K562 (cell line): ENCODE measurements around the gene GJD2. TPM values are rescaled to one million over a fixed set of nuclear protein-coding genes. Genes with fewer than 3 reads are reported as not detected.

Source experiments
- ESRRA ChIP-seq: fragments of 450-650 bp; IDR thresholded peaks from 2 replicates; pipeline ENCODE4 v1.6.1; 2014; ENCODE audit warnings: low read depth, mild to moderate bottlenecking, moderate library complexity, borderline replicate concordance
- FOXA3 ChIP-seq, 2 experiments: fragments of 450-650 bp in 1 of 2; sonication (generic) in 1 of 2; formaldehyde crosslinking; IDR thresholded peaks in 1 of 2; conservative IDR thresholded peaks in 1 of 2; 2 replicates each; pipeline versions ENCODE4 v1.4.0 to v1.8.0; 2020 to 2022; ENCODE audit warnings: mild to moderate bottlenecking in 2 of 2, missing genetic modification reagents in 1 of 2
- HMGXB4 ChIP-seq: sonication (generic); formaldehyde crosslinking; IDR thresholded peaks from 2 replicates; pipeline ENCODE4 v1.8.1; 2023; ENCODE audit warnings: mild to moderate bottlenecking, missing genetic modification reagents
- JUND ChIP-seq, 2 experiments: IDR thresholded peaks; 2 replicates in 1 of 2; 3 replicates in 1 of 2; pipeline ENCODE4 v1.6.1; 2011; ENCODE audit warnings: borderline replicate concordance in 2 of 2, low read depth in 2 of 2, low read length in 2 of 2, improper control_type of control experiment in 1 of 2, missing biosample characterization in 1 of 2, missing genetic modification characterization in 1 of 2, missing genetic modification reagents in 1 of 2
- MIER1 ChIP-seq: fragments of 450-650 bp; IDR thresholded peaks from 2 replicates; pipeline ENCODE4 v1.6.1; 2016; ENCODE audit warnings: antibody characterized with exemption, mild to moderate bottlenecking, low read depth
- NR0B1 ChIP-seq: fragments of 450-650 bp; IDR thresholded peaks from one replicate; pipeline ENCODE4 v1.6.1; 2018; ENCODE audit warnings: mild to moderate bottlenecking, moderate library complexity; ENCODE audit not compliant: partially characterized antibody
- PRMT5 ChIP-seq: sonication (generic); formaldehyde crosslinking; IDR thresholded peaks from 2 replicates; pipeline ENCODE4 v1.5.0; 2020; ENCODE audit warnings: missing genetic modification reagents
- TARDBP ChIP-seq: fragments of 450-650 bp; IDR thresholded peaks from 2 replicates; pipeline ENCODE4 v1.6.1; 2016
- ZNF766 ChIP-seq: fragments of 200-800 bp; sonication (Bioruptor generic); conservative IDR thresholded peaks from 2 replicates; pipeline ENCODE4 v1.6.1; 2016; ENCODE audit warnings: missing genetic modification characterization, missing compliant biosample characterization
- polyA plus RNA-seq, 8 experiments: library from polyadenylated mRNA; depleted of rRNA in 4 of 8; stranded (reverse) in 5 of 8; unstranded in 3 of 8; fragments of >200 nt; fragmentation: Nextera tagmentation in 2 of 8; fragmentation: Illumina TruSeq in 1 of 8; extraction: Ambion mirVana in 2 of 8; extraction: Trizol in 1 of 8; gene quantifications; 2 replicates each; pipeline versions ENCODE4 v1.2.1 to v1.2.3, GENCODE V29; 2011 to 2014; ENCODE audit warnings: inconsistent platforms in 1 of 8, missing spikeins in 1 of 8
- total RNA-seq, 7 experiments: library from RNA; depleted of rRNA in 6 of 7; stranded (reverse); fragments of >200 nt in 6 of 7; fragmentation: Illumina TruSeq in 2 of 7; extraction: Trizol in 2 of 7; gene quantifications; 2 replicates each; pipeline versions ENCODE4 v1.2.1 to v1.2.3, GENCODE V29; 2011 to 2021; ENCODE audit warnings: low replicate concordance in 1 of 7
- TF ChIP-seq, protein P1 (sequence below), 2 experiments: fragments of 450-650 bp; IDR thresholded peaks; 2 replicates each; pipeline ENCODE4 v1.6.1; 2018; ENCODE audit warnings: mild to moderate bottlenecking in 2 of 2, low read depth in 1 of 2; ENCODE audit not compliant: partially characterized antibody in 2 of 2
- TF ChIP-seq, protein P2 (sequence below): sonication (generic); formaldehyde crosslinking; IDR thresholded peaks from 2 replicates; pipeline ENCODE4 v1.8.0; 2022; ENCODE audit warnings: missing genetic modification reagents, mild to moderate bottlenecking, borderline replicate concordance

The GJD2 gene
- total and polyA plus RNA-seq, 9 of the 15 experiments (the other 6 are each of a cell fraction or from before 2014, with no cell fraction given), result not detected

DNA sequence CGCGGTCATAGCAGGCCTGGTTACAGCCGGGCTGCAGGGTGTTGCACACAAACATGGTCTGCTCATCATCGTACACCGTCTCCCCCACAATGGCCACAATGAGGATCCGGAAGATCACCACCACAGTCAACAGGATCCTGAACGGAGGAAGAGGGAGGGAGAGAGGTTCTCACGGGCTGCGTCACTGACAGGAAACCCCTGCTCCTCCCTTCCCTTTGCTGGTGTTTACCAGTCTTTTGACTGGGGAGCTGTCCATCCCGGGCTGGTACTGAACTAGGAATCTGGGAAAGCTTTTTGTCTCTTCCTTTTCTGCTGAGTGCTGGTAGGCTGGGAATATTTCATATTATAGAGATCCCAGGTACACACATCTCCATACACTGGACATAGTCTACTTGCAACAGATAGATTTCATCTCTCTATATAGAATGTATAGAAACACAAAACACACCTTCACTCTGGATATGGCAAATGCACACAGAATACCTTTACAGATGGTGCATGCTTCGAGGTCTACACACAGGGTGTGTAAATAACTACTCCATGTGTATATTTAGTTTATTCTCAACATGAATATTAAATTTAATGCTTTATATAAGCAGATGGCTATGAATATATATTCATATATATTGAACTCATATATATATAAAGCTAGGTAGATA is 1.4 kb downstream of the GJD2 start (continued):
- TF ChIP-seq JUND (IDR thresholded peaks at IDR 0.05; ENCODE audit: borderline replicate concordance, low read depth, low read length) (no peak), JUND (tag; IDR thresholded peaks at IDR 0.05; ENCODE audit: borderline replicate concordance, low read depth, low read length) (no peak; the same call in 2 of the 3 replicates), TARDBP (no peak), PRMT5 (0 out of 2 replicates have a peak, but pooled peaks have one; percentile 68), NR0B1 (no peak), FOXA3 (CRISPR knock-in tag; conservative IDR thresholded peaks at IDR 0.05 in 1 of 2, IDR thresholded peaks at IDR 0.05 in 1 of 2) (0 out of 4 replicates have a peak, but pooled peaks of 1 of the 2 experiments have one; percentile 31), HMGXB4 (CRISPR knock-in tag) (no peak), ESRRA (no peak), ZNF766 (CRISPR knock-in tag) (peak; percentile 63), MIER1 (peak; percentile 97)
- TF ChIP-seq, protein P1, sequence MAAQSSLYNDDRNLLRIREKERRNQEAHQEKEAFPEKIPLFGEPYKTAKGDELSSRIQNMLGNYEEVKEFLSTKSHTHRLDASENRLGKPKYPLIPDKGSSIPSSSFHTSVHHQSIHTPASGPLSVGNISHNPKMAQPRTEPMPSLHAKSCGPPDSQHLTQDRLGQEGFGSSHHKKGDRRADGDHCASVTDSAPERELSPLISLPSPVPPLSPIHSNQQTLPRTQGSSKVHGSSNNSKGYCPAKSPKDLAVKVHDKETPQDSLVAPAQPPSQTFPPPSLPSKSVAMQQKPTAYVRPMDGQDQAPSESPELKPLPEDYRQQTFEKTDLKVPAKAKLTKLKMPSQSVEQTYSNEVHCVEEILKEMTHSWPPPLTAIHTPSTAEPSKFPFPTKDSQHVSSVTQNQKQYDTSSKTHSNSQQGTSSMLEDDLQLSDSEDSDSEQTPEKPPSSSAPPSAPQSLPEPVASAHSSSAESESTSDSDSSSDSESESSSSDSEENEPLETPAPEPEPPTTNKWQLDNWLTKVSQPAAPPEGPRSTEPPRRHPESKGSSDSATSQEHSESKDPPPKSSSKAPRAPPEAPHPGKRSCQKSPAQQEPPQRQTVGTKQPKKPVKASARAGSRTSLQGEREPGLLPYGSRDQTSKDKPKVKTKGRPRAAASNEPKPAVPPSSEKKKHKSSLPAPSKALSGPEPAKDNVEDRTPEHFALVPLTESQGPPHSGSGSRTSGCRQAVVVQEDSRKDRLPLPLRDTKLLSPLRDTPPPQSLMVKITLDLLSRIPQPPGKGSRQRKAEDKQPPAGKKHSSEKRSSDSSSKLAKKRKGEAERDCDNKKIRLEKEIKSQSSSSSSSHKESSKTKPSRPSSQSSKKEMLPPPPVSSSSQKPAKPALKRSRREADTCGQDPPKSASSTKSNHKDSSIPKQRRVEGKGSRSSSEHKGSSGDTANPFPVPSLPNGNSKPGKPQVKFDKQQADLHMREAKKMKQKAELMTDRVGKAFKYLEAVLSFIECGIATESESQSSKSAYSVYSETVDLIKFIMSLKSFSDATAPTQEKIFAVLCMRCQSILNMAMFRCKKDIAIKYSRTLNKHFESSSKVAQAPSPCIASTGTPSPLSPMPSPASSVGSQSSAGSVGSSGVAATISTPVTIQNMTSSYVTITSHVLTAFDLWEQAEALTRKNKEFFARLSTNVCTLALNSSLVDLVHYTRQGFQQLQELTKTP (IDR thresholded peaks at IDR 0.05; ENCODE audit: low read depth in 1 of 2, partially characterized antibody in 2 of 2), result peak in 1 of 2 experiments; percentile 86
- TF ChIP-seq, protein P2, sequence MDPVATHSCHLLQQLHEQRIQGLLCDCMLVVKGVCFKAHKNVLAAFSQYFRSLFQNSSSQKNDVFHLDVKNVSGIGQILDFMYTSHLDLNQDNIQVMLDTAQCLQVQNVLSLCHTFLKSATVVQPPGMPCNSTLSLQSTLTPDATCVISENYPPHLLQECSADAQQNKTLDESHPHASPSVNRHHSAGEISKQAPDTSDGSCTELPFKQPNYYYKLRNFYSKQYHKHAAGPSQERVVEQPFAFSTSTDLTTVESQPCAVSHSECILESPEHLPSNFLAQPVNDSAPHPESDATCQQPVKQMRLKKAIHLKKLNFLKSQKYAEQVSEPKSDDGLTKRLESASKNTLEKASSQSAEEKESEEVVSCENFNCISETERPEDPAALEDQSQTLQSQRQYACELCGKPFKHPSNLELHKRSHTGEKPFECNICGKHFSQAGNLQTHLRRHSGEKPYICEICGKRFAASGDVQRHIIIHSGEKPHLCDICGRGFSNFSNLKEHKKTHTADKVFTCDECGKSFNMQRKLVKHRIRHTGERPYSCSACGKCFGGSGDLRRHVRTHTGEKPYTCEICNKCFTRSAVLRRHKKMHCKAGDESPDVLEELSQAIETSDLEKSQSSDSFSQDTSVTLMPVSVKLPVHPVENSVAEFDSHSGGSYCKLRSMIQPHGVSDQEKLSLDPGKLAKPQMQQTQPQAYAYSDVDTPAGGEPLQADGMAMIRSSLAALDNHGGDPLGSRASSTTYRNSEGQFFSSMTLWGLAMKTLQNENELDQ (CRISPR knock-in tag), result no peak
